Measurements from ENCODE around the gene ATMIN. TPM values are rescaled to one million over a fixed set of nuclear protein-coding genes. Genes with fewer than 3 reads are reported as not detected.

ATMIN gene, protein sequence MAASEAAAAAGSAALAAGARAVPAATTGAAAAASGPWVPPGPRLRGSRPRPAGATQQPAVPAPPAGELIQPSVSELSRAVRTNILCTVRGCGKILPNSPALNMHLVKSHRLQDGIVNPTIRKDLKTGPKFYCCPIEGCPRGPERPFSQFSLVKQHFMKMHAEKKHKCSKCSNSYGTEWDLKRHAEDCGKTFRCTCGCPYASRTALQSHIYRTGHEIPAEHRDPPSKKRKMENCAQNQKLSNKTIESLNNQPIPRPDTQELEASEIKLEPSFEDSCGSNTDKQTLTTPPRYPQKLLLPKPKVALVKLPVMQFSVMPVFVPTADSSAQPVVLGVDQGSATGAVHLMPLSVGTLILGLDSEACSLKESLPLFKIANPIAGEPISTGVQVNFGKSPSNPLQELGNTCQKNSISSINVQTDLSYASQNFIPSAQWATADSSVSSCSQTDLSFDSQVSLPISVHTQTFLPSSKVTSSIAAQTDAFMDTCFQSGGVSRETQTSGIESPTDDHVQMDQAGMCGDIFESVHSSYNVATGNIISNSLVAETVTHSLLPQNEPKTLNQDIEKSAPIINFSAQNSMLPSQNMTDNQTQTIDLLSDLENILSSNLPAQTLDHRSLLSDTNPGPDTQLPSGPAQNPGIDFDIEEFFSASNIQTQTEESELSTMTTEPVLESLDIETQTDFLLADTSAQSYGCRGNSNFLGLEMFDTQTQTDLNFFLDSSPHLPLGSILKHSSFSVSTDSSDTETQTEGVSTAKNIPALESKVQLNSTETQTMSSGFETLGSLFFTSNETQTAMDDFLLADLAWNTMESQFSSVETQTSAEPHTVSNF
- total RNA-seq (2014; rRNA removed; shearing (Covaris generic)) (41.7 and 44.4 TPM in 2 replicates), polyA plus RNA-seq (2016; fragmentation: Nextera tagmentation; extraction: Ambion mirVana) (9.8 and 13.2 TPM in 2 replicates)

DNA sequence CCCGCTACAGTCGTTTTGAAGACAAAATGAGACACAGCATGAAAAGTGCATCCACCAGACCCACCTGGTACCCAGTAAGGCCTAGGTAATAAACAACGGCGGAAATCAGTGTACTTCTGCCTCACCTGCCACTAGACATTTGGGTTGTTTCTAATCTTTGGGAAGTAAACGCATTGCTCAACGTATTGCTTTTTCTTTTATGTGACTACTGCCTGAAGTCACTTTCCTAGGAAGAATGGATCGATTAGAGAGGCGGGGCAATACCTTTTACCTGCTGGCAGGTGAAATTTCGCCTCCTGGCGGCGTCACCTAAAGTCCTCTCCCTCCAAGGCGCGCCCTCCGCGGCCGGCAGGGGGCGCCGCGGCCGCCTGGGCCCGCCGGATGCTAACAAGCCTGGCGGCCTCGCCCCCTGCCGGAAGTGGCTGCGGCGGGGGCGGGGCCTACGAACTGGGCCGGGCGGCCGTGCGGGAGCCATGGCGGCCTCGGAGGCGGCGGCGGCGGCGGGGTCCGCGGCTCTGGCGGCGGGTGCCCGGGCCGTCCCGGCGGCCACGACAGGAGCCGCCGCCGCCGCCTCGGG is at the start of gene ATMIN:
Gene ATMIN, plus strand, starts transcription at position 445 of the 577 bp plus-strand sequence. Its CDS starts 29 bp downstream, at position 474.
- H2AFZ ChIP-seq: peak within 1 kb of the TSS; percentile 78
- H3K79me2 ChIP-seq (ENCODE audit: insufficient read depth): peaks cover 43% of the 10 kb centered on the region
- H3K9me2 ChIP-seq (ENCODE audit: insufficient read depth): no peaks in the 10 kb centered on the region
- no peaks in the 10 kb centered on the region for H4K20me1 ChIP-seq (ENCODE audit: insufficient read depth)
- H3K27me3 ChIP-seq (replicated peaks; ENCODE audit: insufficient read depth): no peaks in the 10 kb centered on the region
- peak within 1 kb of the TSS; percentile 82 for H3K4me2 ChIP-seq (ENCODE audit: unreplicated experiment)
- peak within 1 kb of the TSS; percentile 54 for H3K27ac ChIP-seq
- H3K9me3 ChIP-seq (ENCODE audit: low read depth): no peaks in the 10 kb centered on the region
- DNase-seq: peak; percentile 96
- H3K4me1 ChIP-seq (ENCODE audit: insufficient read depth): peaks cover 10% of the 10 kb centered on the region; the same call in 1 of the 2 replicates
- H3K4me3 ChIP-seq: peak within 1 kb of the TSS; percentile 78
- in situ Hi-C loops (cut with MboI): loop anchor here (25.0 kb wide), 1 partner anchor 702 kb away; no protein-coding TSS in a partner anchor
- TF ChIP-seq EZH2phosphoT487 (IDR thresholded peaks at IDR 0.05; ENCODE audit: insufficient read depth, low read depth): no peak
- TF ChIP-seq EZH2 (IDR thresholded peaks at IDR 0.05; ENCODE audit: insufficient read depth, poor library complexity, severe bottlenecking): no peak
- H3F3A ChIP-seq (ENCODE audit: insufficient read depth): 0 out of 2 replicates have a peak, but pooled peaks cover 4% of the 10 kb centered on the region
- peak within 1 kb of the TSS; percentile 82 for H3K9ac ChIP-seq
- H3K36me3 ChIP-seq (ENCODE audit: low read depth): no peaks in the 10 kb centered on the region
- WGBS, 2 experiments (ENCODE audit: low coverage in 1 of 2, low lambda C conversion rate in 2 of 2, missing lambda C conversion rate in 2 of 2): 3 to 4% methylated on average over 27 to 39 of the region's 54 CpGs

DNA sequence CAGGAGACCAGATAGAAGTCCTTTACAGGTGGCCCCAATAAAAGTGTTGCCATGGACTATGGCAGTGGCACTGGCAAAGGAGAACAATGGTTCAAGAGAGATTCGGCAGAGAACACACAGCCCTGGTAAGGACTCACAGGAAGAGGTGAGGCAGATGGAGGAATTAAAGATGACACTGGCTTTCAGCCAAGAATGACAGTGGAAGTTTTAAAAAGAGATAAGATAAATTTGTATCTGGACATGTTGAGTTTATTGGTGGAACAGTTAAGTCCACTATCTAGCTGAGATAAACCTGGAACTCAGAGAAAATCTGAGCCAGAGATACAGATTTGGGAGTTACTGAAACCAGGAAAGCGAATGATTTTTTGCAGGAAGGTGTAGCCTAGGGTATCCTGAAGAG is 49.1 kb upstream of the ATMIN start:
- Histone ChIP-seq H3K4me2 (ENCODE audit: unreplicated experiment) (no peak overlapping the region), H3K79me2 (ENCODE audit: insufficient read depth) (peaks cover 97% of the 10 kb centered on the region), H3K27ac (no peak overlapping the region), H3K27me3 (replicated peaks; ENCODE audit: insufficient read depth) (no peaks in the 10 kb centered on the region), H4K20me1 (ENCODE audit: insufficient read depth) (no peaks in the 10 kb centered on the region), H3K9ac (no peak overlapping the region), H3K4me1 (ENCODE audit: insufficient read depth) (peaks cover 5% of the 10 kb centered on the region), H3K9me2 (ENCODE audit: insufficient read depth) (no peaks in the 10 kb centered on the region), H2AFZ (no peak overlapping the region), H3K4me3 (no peak overlapping the region), H3K9me3 (ENCODE audit: low read depth) (no peaks in the 10 kb centered on the region), H3K36me3 (ENCODE audit: low read depth) (no peaks in the 10 kb centered on the region), H3F3A (ENCODE audit: insufficient read depth) (peaks cover 5% of the 10 kb centered on the region)
- TF ChIP-seq EZH2phosphoT487 (IDR thresholded peaks at IDR 0.05; ENCODE audit: insufficient read depth, low read depth) (no peak), EZH2 (IDR thresholded peaks at IDR 0.05; ENCODE audit: insufficient read depth, poor library complexity, severe bottlenecking) (no peak)
- DNase-seq: no peak
- 77 to 82% methylated on average over 2 of the region's 2 CpGs for WGBS, 2 experiments (ENCODE audit: low coverage in 1 of 2, low lambda C conversion rate in 2 of 2, missing lambda C conversion rate in 2 of 2)
- in situ Hi-C loops (cut with MboI): no loop called here

DNA sequence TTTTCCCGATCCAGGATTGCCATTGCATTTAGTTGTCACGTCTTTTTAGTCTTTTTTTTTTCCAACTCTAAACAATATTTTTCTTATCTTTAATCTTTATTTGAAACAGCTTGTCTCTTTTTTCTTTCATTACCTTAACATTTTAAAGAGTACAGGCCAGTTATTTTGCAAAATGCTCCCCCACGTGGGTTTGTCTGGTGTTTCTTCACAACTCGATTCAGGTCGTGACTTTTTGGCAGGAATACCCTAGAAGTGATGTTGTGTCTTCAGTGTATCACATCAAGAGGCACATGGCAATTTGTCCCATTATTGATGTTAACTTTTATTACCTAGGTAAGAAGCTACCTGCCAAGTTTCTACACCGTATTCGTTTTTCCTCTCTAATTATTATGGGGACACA is 46.9 kb upstream of the ATMIN start:
- no peak overlapping the region for H3K9ac ChIP-seq
- H4K20me1 ChIP-seq (ENCODE audit: insufficient read depth): no peaks in the 10 kb centered on the region
- no peak overlapping the region for H3K4me2 ChIP-seq (ENCODE audit: unreplicated experiment)
- no peak for DNase-seq
- TF ChIP-seq EZH2phosphoT487 (IDR thresholded peaks at IDR 0.05; ENCODE audit: insufficient read depth, low read depth) (no peak), EZH2 (IDR thresholded peaks at IDR 0.05; ENCODE audit: insufficient read depth, poor library complexity, severe bottlenecking) (no peak)
- H3K36me3 ChIP-seq (ENCODE audit: low read depth): no peaks in the 10 kb centered on the region
- no peak overlapping the region for H3K27ac ChIP-seq
- peaks cover 24% of the 10 kb centered on the region for H3K4me1 ChIP-seq (ENCODE audit: insufficient read depth)
- H3K27me3 ChIP-seq (replicated peaks; ENCODE audit: insufficient read depth): no peaks in the 10 kb centered on the region
- no peaks in the 10 kb centered on the region for H3K9me2 ChIP-seq (ENCODE audit: insufficient read depth)
- H3K9me3 ChIP-seq (ENCODE audit: low read depth): no peaks in the 10 kb centered on the region
- H3F3A ChIP-seq (ENCODE audit: insufficient read depth): peaks cover 24% of the 10 kb centered on the region
- in situ Hi-C loops (cut with MboI): no loop called here
- WGBS, 2 experiments (ENCODE audit: low coverage in 1 of 2, low lambda C conversion rate in 2 of 2, missing lambda C conversion rate in 2 of 2): 75 to 80% methylated on average over 7 of the region's 7 CpGs
- H2AFZ ChIP-seq: no peak overlapping the region
- H3K4me3 ChIP-seq: no peak overlapping the region
- H3K79me2 ChIP-seq (ENCODE audit: insufficient read depth): peaks cover 91% of the 10 kb centered on the region

DNA sequence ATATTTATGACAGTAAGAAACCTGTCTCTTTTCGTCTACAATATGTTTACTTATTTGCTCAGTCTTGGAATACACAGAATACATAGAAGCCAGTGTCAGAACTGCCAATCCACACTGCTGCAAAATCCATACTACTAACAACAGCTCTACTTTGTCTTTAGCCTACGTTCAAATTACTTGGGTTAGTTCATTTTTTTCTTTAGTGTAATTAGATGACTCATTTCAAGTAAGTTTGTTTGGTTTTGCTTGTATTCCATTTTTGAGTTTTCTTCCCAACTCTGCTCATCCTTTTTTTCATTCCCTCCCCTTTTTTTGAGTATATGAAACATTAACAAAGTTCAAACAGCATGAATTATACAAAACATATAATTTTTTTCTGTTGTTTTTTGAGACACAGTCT is 45.8 kb upstream of the ATMIN start:
- H3K9me2 ChIP-seq (ENCODE audit: insufficient read depth): no peaks in the 10 kb centered on the region
- H3K4me1 ChIP-seq (ENCODE audit: insufficient read depth): peaks cover 34% of the 10 kb centered on the region
- H3K79me2 ChIP-seq (ENCODE audit: insufficient read depth): peaks cover 91% of the 10 kb centered on the region
- no peaks in the 10 kb centered on the region for H4K20me1 ChIP-seq (ENCODE audit: insufficient read depth)
- in situ Hi-C loops (cut with MboI): no loop called here
- H3K36me3 ChIP-seq (ENCODE audit: low read depth): no peaks in the 10 kb centered on the region
- H3K27me3 ChIP-seq (replicated peaks; ENCODE audit: insufficient read depth): no peaks in the 10 kb centered on the region
- H3K4me3 ChIP-seq: no peak overlapping the region
- H3K27ac ChIP-seq: no peak overlapping the region
- no peak overlapping the region for H3K4me2 ChIP-seq (ENCODE audit: unreplicated experiment)
- no peaks in the 10 kb centered on the region for H3K9me3 ChIP-seq (ENCODE audit: low read depth)
- WGBS, 2 experiments (ENCODE audit: low coverage in 1 of 2, low lambda C conversion rate in 2 of 2, missing lambda C conversion rate in 2 of 2): 46 to 47% methylated on average over 2 of the region's 2 CpGs
- no peak for TF ChIP-seq EZH2phosphoT487 (IDR thresholded peaks at IDR 0.05; ENCODE audit: insufficient read depth, low read depth)
- no peak for TF ChIP-seq EZH2 (IDR thresholded peaks at IDR 0.05; ENCODE audit: insufficient read depth, poor library complexity, severe bottlenecking)
- no peak overlapping the region for H2AFZ ChIP-seq
- DNase-seq: peak; percentile 20
- H3F3A ChIP-seq (ENCODE audit: insufficient read depth): peaks cover 34% of the 10 kb centered on the region
- H3K9ac ChIP-seq: no peak overlapping the region
